ENCODE measurements around the gene RNF34. TPM values are rescaled to one million over a fixed set of nuclear protein-coding genes. Genes with fewer than 3 reads are reported as not detected.

Gene RNF34
- total and polyA plus RNA-seq, 4 experiments from 2014 or later, result 61.3 to 95.3 (median 86.7) TPM

GRCh38 chr12:121452340-121452984 lies 52.5 kb downstream of the RNF34 start:
- Histone ChIP-seq H3K4me1 (ENCODE audit: insufficient read depth, low read length) (peaks cover 12% of the 10 kb centered on the region), H3K36me3 (ENCODE audit: insufficient read depth, low read length) (peaks cover 3% of the 10 kb centered on the region), H3K27ac (ENCODE audit: low read depth, low read length) (no peak overlapping the region), H3K4me3 (ENCODE audit: low read length in 2 of 2) (no peak overlapping the region), H3K27me3 (ENCODE audit: insufficient read depth, low read length) (no peaks in the 10 kb centered on the region), H3K9me3 (ENCODE audit: control insufficient read depth in 1 of 2, low read length in 2 of 2) (no peaks in the 10 kb centered on the region)
- DNase-seq, result no peak
- CTCF ChIA-PET (ENCODE audit: partially characterized antibody), result interaction anchor here (5.5 kb wide), 1 partner anchor 9 kb away, joined by 33 read pairs; no protein-coding TSS in a partner anchor
- POLR2A ChIA-PET (ENCODE audit: partially characterized antibody), result no interaction called here
- Mint-ChIP-seq H3K27ac (peak overlapping the region in 3 of 7 donors; percentile 26 to 66 (median 55)), H3K36me3 (peaks cover 10 to 25% of the 10 kb centered on the region in 2 donors), H3K4me1 (peaks cover 20 to 61% (median 27%) of the 10 kb centered on the region in 4 donors), H3K4me3 (peak overlapping the region in 1 of 8 donors; percentile 33), H3K9me3 (peaks cover 0 to 2% (median 0%) of the 10 kb centered on the region in 8 donors), H3K27me3 (no peaks in the 10 kb centered on the region)
- intact Hi-C loops (cut with micrococcal nuclease), result no loop called here

DNA sequence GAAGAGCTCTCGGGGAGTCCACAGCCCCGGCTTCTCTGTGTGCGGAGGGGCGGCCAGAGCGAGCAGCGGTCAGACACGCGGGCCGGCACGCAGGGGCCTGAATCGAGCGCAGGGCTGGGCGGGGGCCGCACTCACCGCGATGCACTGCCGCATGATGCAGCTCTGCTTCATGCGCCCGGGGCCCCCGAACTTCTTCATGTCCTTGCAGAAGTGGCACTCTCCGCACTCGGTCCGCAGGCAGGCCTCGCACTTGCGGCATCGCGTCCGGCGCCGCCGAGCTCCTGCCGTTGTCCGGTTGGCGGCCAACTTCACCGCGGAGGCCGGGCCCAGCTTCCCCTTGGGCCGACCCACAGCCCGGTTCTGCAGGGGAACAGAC lies 53.1 kb downstream of the RNF34 start:
- H3K27ac Mint-ChIP-seq, result no peak overlapping the region
- peaks cover 13 to 25% of the 10 kb centered on the region in 2 donors for H3K36me3 Mint-ChIP-seq
- H3K4me3 ChIP-seq (ENCODE audit: low read length in 2 of 2), result no peak overlapping the region
- ChIA-PET POLR2A (ENCODE audit: partially characterized antibody) (no interaction called here), CTCF (ENCODE audit: partially characterized antibody) (interaction anchor here (5.5 kb wide), 1 partner anchor 10 kb away, joined by 33 read pairs; no protein-coding TSS in a partner anchor)
- peaks cover 12% of the 10 kb centered on the region for H3K4me1 ChIP-seq (ENCODE audit: insufficient read depth, low read length)
- no peaks in the 10 kb centered on the region for H3K9me3 ChIP-seq (ENCODE audit: control insufficient read depth in 1 of 2, low read length in 2 of 2)
- H3K9me3 Mint-ChIP-seq, result peaks cover 0 to 2% (median 0%) of the 10 kb centered on the region in 8 donors
- H3K27ac ChIP-seq (ENCODE audit: low read depth, low read length), result no peak overlapping the region
- H3K4me3 Mint-ChIP-seq, result no peak overlapping the region
- intact Hi-C loops (cut with micrococcal nuclease), result no loop called here
- H3K4me1 Mint-ChIP-seq, result peaks cover 24 to 66% (median 30%) of the 10 kb centered on the region in 4 donors
- H3K27me3 Mint-ChIP-seq, result no peaks in the 10 kb centered on the region
- H3K27me3 ChIP-seq (ENCODE audit: insufficient read depth, low read length), result no peaks in the 10 kb centered on the region
- DNase-seq, result no peak
- H3K36me3 ChIP-seq (ENCODE audit: insufficient read depth, low read length), result peaks cover 3% of the 10 kb centered on the region

- no peak for DNase-seq
- H3K36me3 ChIP-seq (ENCODE audit: insufficient read depth, low read length), result peaks cover 3% of the 10 kb centered on the region
- ChIA-PET CTCF (ENCODE audit: partially characterized antibody) (interaction anchor here (5.5 kb wide), 1 partner anchor 11 kb away, joined by 33 read pairs; no protein-coding TSS in a partner anchor), POLR2A (ENCODE audit: partially characterized antibody) (no interaction called here)
- intact Hi-C loops (cut with micrococcal nuclease), result no loop called here
- H3K27ac Mint-ChIP-seq, result no peak overlapping the region
- H3K9me3 ChIP-seq (ENCODE audit: control insufficient read depth in 1 of 2, low read length in 2 of 2), result no peaks in the 10 kb centered on the region
- peaks cover 12% of the 10 kb centered on the region for H3K4me1 ChIP-seq (ENCODE audit: insufficient read depth, low read length)
- peaks cover 10 to 22% of the 10 kb centered on the region in 2 donors for H3K36me3 Mint-ChIP-seq
- H3K27me3 Mint-ChIP-seq, result no peaks in the 10 kb centered on the region
- H3K27ac ChIP-seq (ENCODE audit: low read depth, low read length), result no peak overlapping the region
- H3K4me3 Mint-ChIP-seq, result no peak overlapping the region
- no peaks in the 10 kb centered on the region for H3K27me3 ChIP-seq (ENCODE audit: insufficient read depth, low read length)
- H3K9me3 Mint-ChIP-seq, result peaks cover 0 to 2% (median 0%) of the 10 kb centered on the region in 8 donors
- peaks cover 22 to 63% (median 30%) of the 10 kb centered on the region in 4 donors for H3K4me1 Mint-ChIP-seq
- H3K4me3 ChIP-seq (ENCODE audit: low read length in 2 of 2), result no peak overlapping the region
Observed at GRCh38 chr12:121453629-121454028, 53.7 kb downstream of the RNF34 start.

GRCh38 chr12:121454921-121455320 lies 55.0 kb downstream of the RNF34 start:
- H3K27me3 ChIP-seq (ENCODE audit: insufficient read depth, low read length), result no peaks in the 10 kb centered on the region
- POLR2A ChIA-PET (ENCODE audit: partially characterized antibody), result interaction anchor here (0.6 kb wide), 1 partner anchor 43 kb away, joined by 3 read pairs; no protein-coding TSS in a partner anchor
- H3K9me3 Mint-ChIP-seq, result peaks cover 0 to 2% (median 0%) of the 10 kb centered on the region in 8 donors
- peaks cover 13% of the 10 kb centered on the region for H3K4me1 ChIP-seq (ENCODE audit: insufficient read depth, low read length)
- no peak for DNase-seq
- intact Hi-C loops (cut with micrococcal nuclease), result no loop called here
- no peaks in the 10 kb centered on the region for H3K9me3 ChIP-seq (ENCODE audit: control insufficient read depth in 1 of 2, low read length in 2 of 2)
- H3K36me3 Mint-ChIP-seq, result peaks cover 9 to 18% of the 10 kb centered on the region in 2 donors
- peaks cover 3% of the 10 kb centered on the region for H3K36me3 ChIP-seq (ENCODE audit: insufficient read depth, low read length)
- no peak overlapping the region for H3K4me3 ChIP-seq (ENCODE audit: low read length in 2 of 2)
- CTCF ChIA-PET (ENCODE audit: partially characterized antibody), result interaction anchor here (1.1 to 5.5 kb wide), 3 partner anchors 10 to 23 kb away, joined by 3 to 33 read pairs (median 4); no protein-coding TSS in a partner anchor
- peaks cover 21 to 59% (median 25%) of the 10 kb centered on the region in 4 donors for H3K4me1 Mint-ChIP-seq
- H3K4me3 Mint-ChIP-seq, result no peak overlapping the region
- H3K27me3 Mint-ChIP-seq, result no peaks in the 10 kb centered on the region
- H3K27ac Mint-ChIP-seq, result peak overlapping the region in 4 of 7 donors; percentile 31 to 79 (median 72)
- H3K27ac ChIP-seq (ENCODE audit: low read depth, low read length), result no peak overlapping the region

GRCh38 chr12:121455766-121456420 lies 56.0 kb downstream of the RNF34 start:
- Histone ChIP-seq H3K27me3 (ENCODE audit: insufficient read depth, low read length) (no peaks in the 10 kb centered on the region), H3K9me3 (ENCODE audit: control insufficient read depth in 1 of 2, low read length in 2 of 2) (no peaks in the 10 kb centered on the region), H3K4me3 (ENCODE audit: low read length in 2 of 2) (no peak overlapping the region), H3K27ac (ENCODE audit: low read depth, low read length) (no peak overlapping the region), H3K4me1 (ENCODE audit: insufficient read depth, low read length) (peaks cover 17% of the 10 kb centered on the region), H3K36me3 (ENCODE audit: insufficient read depth, low read length) (peaks cover 3% of the 10 kb centered on the region)
- intact Hi-C loops (cut with micrococcal nuclease), result no loop called here
- H3K27me3 Mint-ChIP-seq, result no peaks in the 10 kb centered on the region
- peaks cover 0 to 2% (median 0%) of the 10 kb centered on the region in 8 donors for H3K9me3 Mint-ChIP-seq
- H3K4me1 Mint-ChIP-seq, result peaks cover 26 to 67% (median 32%) of the 10 kb centered on the region in 4 donors
- CTCF ChIA-PET (ENCODE audit: partially characterized antibody), result interaction anchor here (5.5 kb wide), 1 partner anchor 13 kb away, joined by 33 read pairs; no protein-coding TSS in a partner anchor
- H3K27ac Mint-ChIP-seq, result peak overlapping the region in 2 of 7 donors; percentile 49 to 55
- H3K36me3 Mint-ChIP-seq, result peaks cover 9 to 18% of the 10 kb centered on the region in 2 donors
- DNase-seq, result no peak
- H3K4me3 Mint-ChIP-seq, result no peak overlapping the region
- POLR2A ChIA-PET (ENCODE audit: partially characterized antibody), result interaction anchor here (0.6 to 0.9 kb wide), 2 partner anchors 44 to 56 kb away, joined by 3 read pairs; partner anchors contain the start of gene RNF34

DNA sequence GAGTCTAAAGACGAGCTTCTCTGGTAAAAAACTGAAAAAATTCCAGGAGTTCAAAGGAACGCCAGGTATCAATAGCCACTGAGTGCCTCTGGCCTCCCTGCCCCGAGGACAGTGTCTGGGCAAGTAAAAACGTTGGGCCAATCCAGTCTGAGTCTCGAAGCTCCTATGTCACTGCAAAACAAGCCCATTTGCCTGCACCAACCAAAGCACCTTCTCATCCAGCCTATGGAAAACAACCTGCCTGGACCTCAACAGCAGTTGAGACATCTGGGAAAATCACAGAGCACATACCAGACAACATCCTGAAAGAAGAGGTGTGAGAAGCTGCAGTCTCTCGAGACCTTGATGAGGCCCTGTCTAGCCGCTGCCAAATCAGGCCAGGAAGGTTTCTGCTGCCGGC lies 56.6 kb downstream of the RNF34 start:
- H3K27ac Mint-ChIP-seq, result peak overlapping the region in 2 of 7 donors; percentile 19 to 68
- DNase-seq, result no peak
- Histone ChIP-seq H3K36me3 (ENCODE audit: insufficient read depth, low read length) (peaks cover 3% of the 10 kb centered on the region), H3K9me3 (ENCODE audit: control insufficient read depth in 1 of 2, low read length in 2 of 2) (no peaks in the 10 kb centered on the region), H3K4me3 (ENCODE audit: low read length in 2 of 2) (no peak overlapping the region), H3K4me1 (ENCODE audit: insufficient read depth, low read length) (peaks cover 17% of the 10 kb centered on the region), H3K27me3 (ENCODE audit: insufficient read depth, low read length) (no peaks in the 10 kb centered on the region), H3K27ac (ENCODE audit: low read depth, low read length) (no peak overlapping the region)
- peaks cover 30 to 69% (median 34%) of the 10 kb centered on the region in 4 donors for H3K4me1 Mint-ChIP-seq
- H3K27me3 Mint-ChIP-seq, result no peaks in the 10 kb centered on the region
- ChIA-PET CTCF (ENCODE audit: partially characterized antibody) (interaction anchor here (0.7 to 5.5 kb wide), 3 partner anchors 10 to 70 kb away, joined by 3 to 33 read pairs (median 3); no protein-coding TSS in a partner anchor), POLR2A (ENCODE audit: partially characterized antibody) (interaction anchor here (0.9 kb wide), 1 partner anchor 56 kb away, joined by 3 read pairs; the partner anchor contains the start of gene RNF34)
- intact Hi-C loops (cut with micrococcal nuclease), result no loop called here
- H3K4me3 Mint-ChIP-seq, result no peak overlapping the region
- H3K9me3 Mint-ChIP-seq, result peaks cover 0 to 2% (median 0%) of the 10 kb centered on the region in 8 donors
- H3K36me3 Mint-ChIP-seq, result peaks cover 13% of the 10 kb centered on the region in 2 donors

- intact Hi-C loops (cut with micrococcal nuclease), result no loop called here
- Histone ChIP-seq H3K27me3 (ENCODE audit: insufficient read depth, low read length) (no peaks in the 10 kb centered on the region), H3K4me3 (ENCODE audit: low read length in 2 of 2) (no peak overlapping the region), H3K4me1 (ENCODE audit: insufficient read depth, low read length) (peaks cover 20% of the 10 kb centered on the region), H3K9me3 (ENCODE audit: control insufficient read depth in 1 of 2, low read length in 2 of 2) (no peaks in the 10 kb centered on the region), H3K36me3 (ENCODE audit: insufficient read depth, low read length) (no peaks in the 10 kb centered on the region), H3K27ac (ENCODE audit: low read depth, low read length) (no peak overlapping the region)
- peaks cover 34 to 59% (median 40%) of the 10 kb centered on the region in 4 donors for H3K4me1 Mint-ChIP-seq
- no peak for DNase-seq
- peaks cover 7 to 8% of the 10 kb centered on the region in 2 donors for H3K36me3 Mint-ChIP-seq
- CTCF ChIA-PET (ENCODE audit: partially characterized antibody), result interaction anchor here (2.5 kb wide), 1 partner anchor 18 kb away, joined by 12 read pairs; no protein-coding TSS in a partner anchor
- peak overlapping the region in 1 of 7 donors; percentile 12 for H3K27ac Mint-ChIP-seq
- H3K9me3 Mint-ChIP-seq, result no peaks in the 10 kb centered on the region
- POLR2A ChIA-PET (ENCODE audit: partially characterized antibody), result interaction anchor here (0.5 kb wide), 1 partner anchor 34 kb away, joined by 3 read pairs; no protein-coding TSS in a partner anchor
- H3K27me3 Mint-ChIP-seq, result no peaks in the 10 kb centered on the region
- H3K4me3 Mint-ChIP-seq, result peak overlapping the region in 1 of 8 donors; percentile 8
Observed at GRCh38 chr12:121461048-121461447, 61.1 kb downstream of the RNF34 start.
